Spleen (tissue), 7 donors: ENCODE results near the gene TYR.
"Not testable (repeated sequence)": the region's sequence is repeated elsewhere in the genome, so short reads cannot be mapped to it uniquely, and the experiment has no call there.

Source experiments
- CTCF ChIP-seq, 11 experiments: fragments of 200-600 bp in 7 of 11; fragments of 450-650 bp in 4 of 11; sonication (generic) in 4 of 11; IDR thresholded peaks in 8 of 11; conservative IDR thresholded peaks in 3 of 11; 1 replicate in 7 of 11; 2 replicates in 4 of 11; pipeline versions ENCODE4 v1.4.0 to v1.8.0; 2016 to 2021; ENCODE audit warnings: antibody characterized with exemption in 11 of 11, inconsistent platforms in 4 of 11, mild to moderate bottlenecking in 1 of 11
- POLR2A ChIP-seq, 3 donors: fragments of 450-650 bp; IDR thresholded peaks; one replicate each; pipeline ENCODE4 v1.5.1; 2017; ENCODE audit warnings: antibody characterized with exemption in 3 of 3, mild to moderate bottlenecking in 1 of 3
- POLR2AphosphoS5 ChIP-seq, 3 donors: sonication (generic); formaldehyde crosslinking; IDR thresholded peaks; one replicate each; pipeline ENCODE4 v1.5.1; 2017; ENCODE audit warnings: antibody characterized with exemption in 3 of 3
- donor health status: DM: no; HTN: no; CAD: no; lungs with moderate emphysema.
- donor health status: DM: no; HTN: no; CAD: no.
- donor health status: DM: no; HTN: no; CAD: no.

GRCh38 chr11:89295023-89295422 is 117.3 kb downstream of the TYR start:
- TF ChIP-seq POLR2AphosphoS5 (IDR thresholded peaks at IDR 0.05); CTCF (IDR thresholded peaks at IDR 0.05 in 8 of 11, conservative IDR thresholded peaks at IDR 0.05 in 3 of 11); POLR2A (IDR thresholded peaks at IDR 0.05): not testable (repeated sequence)
